Stimulated activated CD8-positive, alpha-beta memory T cell treated with anti-CD3 and anti-CD28 coated beads, Interleukin-4, amount 100 ng/mL, for 24 hours (primary cell): ENCODE measurements around the gene FOXRED2.
"Not testable (repeated sequence)": the region's sequence is repeated elsewhere in the genome, so short reads cannot be mapped to it uniquely, and the experiment has no call there.

Experiments
- DNase-seq: peaks from one replicate; pipeline ENCODE4 v3.0.0-alpha.2; 2020; ENCODE audit warnings: low read depth

The FOXRED2 gene

GRCh38 chr22:36469094-36469710, 37.6 kb downstream of the FOXRED2 start:
- DNase-seq: no peak

GRCh38 chr22:36467946-36468345, 38.9 kb downstream of the FOXRED2 start:
- no peak for DNase-seq

GRCh38 chr22:36467042-36467810, 39.6 kb downstream of the FOXRED2 start:
- no peak for DNase-seq

GRCh38 chr22:36466258-36466657, 40.6 kb downstream of the FOXRED2 start:
- no peak for DNase-seq

- no peak for DNase-seq
These were observed 41.4 kb downstream of the FOXRED2 start for GRCh38 chr22:36465232-36466021.

- DNase-seq: no peak
These were observed 42.1 kb downstream of the FOXRED2 start for GRCh38 chr22:36464715-36465231.

- no peak for DNase-seq
These were observed 43.1 kb downstream of the FOXRED2 start for GRCh38 chr22:36463783-36464184.

- no peak for DNase-seq
These were observed 44.9 kb downstream of the FOXRED2 start for GRCh38 chr22:36461665-36462649.

GRCh38 chr22:36460202-36460601, 46.6 kb downstream of the FOXRED2 start:
- DNase-seq: no peak

GRCh38 chr22:36457688-36458450, 49.0 kb downstream of the FOXRED2 start:
- no peak for DNase-seq

GRCh38 chr22:36456464-36456845, 50.4 kb downstream of the FOXRED2 start:
- DNase-seq: no peak

- DNase-seq: no peak
These were observed 51.0 kb downstream of the FOXRED2 start for GRCh38 chr22:36455571-36456463.

- DNase-seq: peak; percentile 96
These were observed 51.8 kb downstream of the FOXRED2 start for GRCh38 chr22:36454916-36455570.

- DNase-seq: no peak
These were observed 52.9 kb downstream of the FOXRED2 start for GRCh38 chr22:36453855-36454378.

- DNase-seq: not testable (repeated sequence)
These were observed 53.7 kb downstream of the FOXRED2 start for GRCh38 chr22:36452978-36453607.

GRCh38 chr22:36452250-36452977, 54.4 kb downstream of the FOXRED2 start:
- no peak for DNase-seq

- DNase-seq: not testable (repeated sequence)
These were observed 55.9 kb downstream of the FOXRED2 start for GRCh38 chr22:36450923-36451322.
